HEK293T (cell line): ENCODE data around the gene CR1L.

Experiments used
- ELF4 ChIP-seq: fragments of 450-650 bp; IDR thresholded peaks from 2 replicates; pipeline ENCODE4 v1.6.1; 2017; ENCODE audit warnings: antibody characterized with exemption
- FOXA1 ChIP-seq: fragments of 450-650 bp; IDR thresholded peaks from 2 replicates; pipeline ENCODE4 v1.6.1; 2016; ENCODE audit warnings: mild to moderate bottlenecking
- FOXK2 ChIP-seq: fragments of 450-650 bp; IDR thresholded peaks from 2 replicates; pipeline ENCODE4 v1.6.1; 2016; ENCODE audit warnings: mild to moderate bottlenecking
- FOXM1 ChIP-seq: fragments of 450-650 bp; IDR thresholded peaks from 2 replicates; pipeline ENCODE4 v1.6.1; 2017; ENCODE audit warnings: mild to moderate bottlenecking, borderline replicate concordance
- HDGF ChIP-seq: fragments of 450-650 bp; IDR thresholded peaks from 2 replicates; pipeline ENCODE4 v1.6.1; 2017; ENCODE audit warnings: antibody characterized with exemption, borderline replicate concordance
- L3MBTL2 ChIP-seq: fragments of 450-650 bp; conservative IDR thresholded peaks from 2 replicates; pipeline ENCODE4 v1.6.1; 2016; ENCODE audit warnings: mild to moderate bottlenecking
- LEF1 ChIP-seq: fragments of 450-650 bp; IDR thresholded peaks from 2 replicates; pipeline ENCODE4 v1.6.1; 2017; ENCODE audit warnings: mild to moderate bottlenecking, borderline replicate concordance
- NFRKB ChIP-seq: fragments of 450-650 bp; IDR thresholded peaks from 2 replicates; pipeline ENCODE4 v1.6.1; 2016; ENCODE audit warnings: mild to moderate bottlenecking, moderate library complexity
- PKNOX1 ChIP-seq: fragments of 450-650 bp; IDR thresholded peaks from 2 replicates; pipeline ENCODE4 v1.6.1; 2016
- SP1 ChIP-seq: fragments of 450-650 bp; IDR thresholded peaks from 2 replicates; pipeline ENCODE4 v1.6.1; 2017
- TARDBP ChIP-seq: fragments of 450-650 bp; IDR thresholded peaks from 2 replicates; pipeline ENCODE4 v1.6.1; 2016
- ZNF384 ChIP-seq: fragments of 450-650 bp; IDR thresholded peaks from 2 replicates; pipeline ENCODE4 v1.6.1; 2016

GRCh38 chr1:207763091-207763490 lies 118.2 kb downstream of the CR1L start:
- TF ChIP-seq HDGF (no peak), ZNF384 (no peak), FOXM1 (no peak), FOXK2 (no peak), TARDBP (no peak), PKNOX1 (no peak), SP1 (no peak), ELF4 (no peak), FOXA1 (no peak), L3MBTL2 (no peak), NFRKB (no peak), LEF1 (no peak)
